OCI-LY7 (cell line): Measurements from ENCODE around the gene ARMC5. TPM values are rescaled to one million over a fixed set of nuclear protein-coding genes. Genes with fewer than 3 reads are reported as not detected.
"Not testable (repeated sequence)": the region's sequence is repeated elsewhere in the genome, so short reads cannot be mapped to it uniquely, and the experiment has no call there.

Source experiments
- BruUV-seq: library from RNA; stranded (reverse); fragments of 400-500 nt; replicated peaks from 2 replicates; lab custom pipeline; 2021; lab: Mats Ljungman, UMichigan
- CTCF ChIA-PET: fragments of 300-600 bp; sonication (Branson Sonifier 250); formaldehyde crosslinking; loops from one replicate; lab custom pipeline; 2022; ENCODE audit warnings: antibody characterized with exemption; ENCODE audit not compliant: unreplicated experiment; lab: Charles Lee
- POLR2A ChIA-PET: fragments of 300-600 bp; sonication (Branson Sonifier 250); formaldehyde crosslinking; loops from one replicate; lab custom pipeline; 2022; ENCODE audit warnings: antibody characterized with exemption; lab: Charles Lee
- DNase-seq: peaks from one replicate; pipeline ENCODE4 v3.0.0-alpha.2; 2015; ENCODE audit warnings: low spot score
- H2AFZ ChIP-seq: fragments of 200-600 bp; sonication (generic), shearing (Covaris generic); 2 replicates; pipeline ENCODE4 v1.6.1; 2014; ENCODE audit warnings: mild to moderate bottlenecking, antibody characterized with exemption, low read length, moderate library complexity
- H3K27ac ChIP-seq: fragments of 200-600 bp; sonication (generic); 2 replicates; pipeline ENCODE4 v1.5.1; 2014; ENCODE audit warnings: mixed run types, low read depth, mild to moderate bottlenecking, moderate library complexity, low read length, inconsistent platforms; ENCODE audit not compliant: poor library complexity, severe bottlenecking
- H3K36me3 ChIP-seq: fragments of 200-600 bp; sonication (generic); 2 replicates; pipeline ENCODE4 v1.6.1; 2014; ENCODE audit warnings: mild to moderate bottlenecking, antibody characterized with exemption, low read length, moderate library complexity, mixed read lengths; ENCODE audit not compliant: insufficient read depth
- H3K4me1 ChIP-seq: fragments of 200-600 bp; sonication (generic); 2 replicates; pipeline ENCODE4 v1.5.1; 2014; ENCODE audit warnings: mild to moderate bottlenecking, low read length; ENCODE audit not compliant: insufficient read depth, poor library complexity, severe bottlenecking
- H3K4me2 ChIP-seq: fragments of 200-600 bp; sonication (generic); 2 replicates; pipeline ENCODE4 v1.6.1; 2014; ENCODE audit warnings: mild to moderate bottlenecking, low read length
- H3K4me3 ChIP-seq: fragments of 200-600 bp; sonication (generic); 2 replicates; pipeline ENCODE4 v1.5.1; 2014; ENCODE audit warnings: mild to moderate bottlenecking, low read depth, low read length; ENCODE audit not compliant: poor library complexity, severe bottlenecking
- H3K79me2 ChIP-seq: fragments of 200-600 bp; sonication (generic); 2 replicates; pipeline ENCODE4 v1.6.1; 2016; ENCODE audit warnings: low read depth, mild to moderate bottlenecking, low read length, moderate library complexity, mixed read lengths; ENCODE audit not compliant: insufficient read depth
- H3K9me2 ChIP-seq: fragments of 200-600 bp; sonication (generic); 2 replicates; pipeline ENCODE4 v1.6.1; 2016; ENCODE audit warnings: mild to moderate bottlenecking, low read length, mixed read lengths; ENCODE audit not compliant: insufficient read depth
- H3K9me3 ChIP-seq: fragments of 200-600 bp; sonication (generic); 2 replicates; pipeline ENCODE4 v1.6.1; 2014; ENCODE audit warnings: mild to moderate bottlenecking, mixed run types, low read length, mixed read lengths
- H4K20me1 ChIP-seq: fragments of 200-600 bp; sonication (generic); 2 replicates; pipeline ENCODE4 v1.6.1; 2014; ENCODE audit warnings: mild to moderate bottlenecking, antibody characterized with exemption, low read length, moderate library complexity, mixed read lengths; ENCODE audit not compliant: insufficient read depth
- EZH2phosphoT487 ChIP-seq: fragments of 200-600 bp; sonication (generic); IDR thresholded peaks from 2 replicates; pipeline ENCODE4 v1.6.1; 2018; ENCODE audit warnings: low read depth, borderline replicate concordance, mild to moderate bottlenecking, mixed run types, antibody characterized with exemption, low read length, moderate library complexity, mixed read lengths
- intact Hi-C: fragments of 100-400 bp; cut with micrococcal nuclease; formaldehyde crosslinking; loops from one replicate; pipeline ENCODE4 v1.10.0; 2022; ENCODE audit not compliant: unreplicated experiment
- total RNA-seq, 2 experiments: library from RNA; depleted of rRNA in 1 of 2; stranded (reverse); fragments of >200 nt in 1 of 2; shearing (Covaris generic) in 1 of 2; gene quantifications; 2 replicates each; pipeline ENCODE4 v1.2.3, GENCODE V29; 2014 to 2022
- TF ChIP-seq, protein P1 (sequence below): fragments of 200-600 bp; sonication (generic); conservative IDR thresholded peaks from 2 replicates; pipeline ENCODE4 v1.5.1; 2014; ENCODE audit warnings: mild to moderate bottlenecking, antibody characterized with exemption, low read length, moderate library complexity, mixed read lengths

The ARMC5 gene
- total RNA-seq, 2 experiments from 2014 or later = 6.4 to 8.8 TPM

- ChIA-PET CTCF (no interaction called here), POLR2A (interaction anchor here (0.8 kb wide), 1 partner anchor 17 kb away, joined by 4 read pairs; no protein-coding TSS in a partner anchor)
- no peaks in the 10 kb centered on the region for H3K79me2 ChIP-seq
- H3K4me3 ChIP-seq = no peak overlapping the region
- H2AFZ ChIP-seq = no peak overlapping the region
- no peak for TF ChIP-seq EZH2phosphoT487
- TF ChIP-seq, protein P1, sequence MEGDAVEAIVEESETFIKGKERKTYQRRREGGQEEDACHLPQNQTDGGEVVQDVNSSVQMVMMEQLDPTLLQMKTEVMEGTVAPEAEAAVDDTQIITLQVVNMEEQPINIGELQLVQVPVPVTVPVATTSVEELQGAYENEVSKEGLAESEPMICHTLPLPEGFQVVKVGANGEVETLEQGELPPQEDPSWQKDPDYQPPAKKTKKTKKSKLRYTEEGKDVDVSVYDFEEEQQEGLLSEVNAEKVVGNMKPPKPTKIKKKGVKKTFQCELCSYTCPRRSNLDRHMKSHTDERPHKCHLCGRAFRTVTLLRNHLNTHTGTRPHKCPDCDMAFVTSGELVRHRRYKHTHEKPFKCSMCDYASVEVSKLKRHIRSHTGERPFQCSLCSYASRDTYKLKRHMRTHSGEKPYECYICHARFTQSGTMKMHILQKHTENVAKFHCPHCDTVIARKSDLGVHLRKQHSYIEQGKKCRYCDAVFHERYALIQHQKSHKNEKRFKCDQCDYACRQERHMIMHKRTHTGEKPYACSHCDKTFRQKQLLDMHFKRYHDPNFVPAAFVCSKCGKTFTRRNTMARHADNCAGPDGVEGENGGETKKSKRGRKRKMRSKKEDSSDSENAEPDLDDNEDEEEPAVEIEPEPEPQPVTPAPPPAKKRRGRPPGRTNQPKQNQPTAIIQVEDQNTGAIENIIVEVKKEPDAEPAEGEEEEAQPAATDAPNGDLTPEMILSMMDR = no peak
- H3K27ac ChIP-seq = no peak overlapping the region
- intact Hi-C loops = loop anchor here (1.0 to 5.0 kb wide), 3 partner anchors 108 to 453 kb away; partner anchors contain the start of genes HSD3B7 and PYCARD
- BruUV-seq = no TSS peak
- H3K4me1 ChIP-seq = peaks cover 23% of the 10 kb centered on the region
- no peaks in the 10 kb centered on the region for H3K9me2 ChIP-seq
- H3K36me3 ChIP-seq = no peaks in the 10 kb centered on the region
- H3K9me3 ChIP-seq = no peaks in the 10 kb centered on the region
- H3K4me2 ChIP-seq = no peak overlapping the region
- H4K20me1 ChIP-seq = no peaks in the 10 kb centered on the region
- DNase-seq = no peak
Observed at GRCh38 chr16:31440516-31441184, 18.7 kb upstream of the ARMC5 start.

- H3K36me3 ChIP-seq = no peaks in the 10 kb centered on the region
Observed at GRCh38 chr16:31441956-31442355, 17.3 kb upstream of the ARMC5 start.

GRCh38 chr16:31445931-31446330, 13.4 kb upstream of the ARMC5 start:
- POLR2A ChIA-PET = interaction anchor here (0.6 kb wide), 1 partner anchor 27 kb away, joined by 3 read pairs; no protein-coding TSS in a partner anchor
- BruUV-seq, H3K36me3 ChIP-seq, H3K4me1 ChIP-seq, intact Hi-C loops, H3K79me2 ChIP-seq, DNase-seq, H3K9me3 ChIP-seq, H3K9me2 ChIP-seq, H3K4me2 ChIP-seq, H2AFZ ChIP-seq, H4K20me1 ChIP-seq, CTCF ChIA-PET, H3K4me3 ChIP-seq, H3K27ac ChIP-seq: not testable (repeated sequence)

More at GRCh38 chr16:31441956-31442355, 17.3 kb upstream of the ARMC5 start:
- intact Hi-C loops = loop anchor here (1.0 to 5.0 kb wide), 3 partner anchors 110 to 455 kb away; partner anchors contain the start of genes HSD3B7 and PYCARD
- Histone ChIP-seq H3K4me3 (no peak overlapping the region), H3K9me2 (no peaks in the 10 kb centered on the region), H3K4me1 (peaks cover 23% of the 10 kb centered on the region), H3K79me2 (no peaks in the 10 kb centered on the region), H3K4me2 (no peak overlapping the region), H2AFZ (no peak overlapping the region), H4K20me1 (no peaks in the 10 kb centered on the region), H3K9me3 (no peaks in the 10 kb centered on the region), H3K27ac (no peak overlapping the region)
- ChIA-PET CTCF (no interaction called here), POLR2A (interaction anchor here (0.6 kb wide), 1 partner anchor 550 kb away, joined by 3 read pairs; no protein-coding TSS in a partner anchor)
- no TSS peak for BruUV-seq
- DNase-seq = no peak
- TF ChIP-seq EZH2phosphoT487 = no peak
- TF ChIP-seq, protein P1 = no peak
